GM18526 (cell line): ENCODE measurements around the gene NXPH2.

ENCODE experiments used
- POLR2A ChIP-seq: IDR thresholded peaks from 3 replicates; pipeline ENCODE4 v1.6.1; 2011; ENCODE audit not compliant: insufficient read length; ENCODE audit errors: extremely low read depth

Gene NXPH2

DNA sequence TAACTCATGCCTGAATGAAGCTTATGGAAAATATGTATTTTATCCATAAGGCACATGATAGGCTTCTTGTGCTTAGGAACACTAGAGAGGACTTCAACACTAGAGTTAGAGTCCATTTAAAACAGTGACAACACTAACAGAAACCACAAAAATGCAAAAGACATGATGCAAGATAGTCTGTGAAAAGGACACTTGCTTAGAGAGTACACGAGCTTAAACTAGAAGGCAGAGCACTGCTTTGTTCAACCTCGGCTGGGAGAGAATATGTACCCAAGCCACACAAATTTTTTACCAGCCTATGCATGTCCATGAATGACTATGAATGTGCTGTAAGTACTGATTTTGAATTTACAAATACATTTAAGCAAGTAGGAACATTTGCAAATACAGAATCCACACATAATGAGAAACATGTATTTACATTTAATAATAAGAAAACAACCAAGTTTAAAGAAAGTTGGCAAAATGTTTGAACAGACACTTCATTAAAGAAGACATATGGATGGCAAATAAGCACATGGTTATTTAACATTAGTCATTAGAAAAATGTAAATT, 148.0 kb downstream of the NXPH2 start:
- TF ChIP-seq POLR2A, result no peak

DNA sequence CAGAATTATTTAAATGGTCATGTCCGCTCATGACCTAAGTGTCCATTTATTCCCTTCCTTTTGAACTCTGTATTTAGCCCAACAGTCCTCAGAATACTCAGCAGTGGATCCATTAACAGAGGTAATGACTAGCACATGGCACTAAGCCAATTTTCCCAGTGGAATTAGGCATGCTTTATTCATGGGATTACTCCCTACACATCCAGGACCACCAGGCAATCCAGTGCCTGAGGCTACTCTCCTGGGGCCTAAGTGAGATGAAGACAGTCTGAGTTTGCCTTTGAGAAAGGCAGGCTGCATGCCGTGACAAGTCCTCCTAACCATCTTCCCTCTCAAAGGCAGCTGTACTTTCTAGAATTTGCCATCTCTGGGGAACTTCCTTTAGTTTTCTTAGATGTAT, 150.0 kb downstream of the NXPH2 start:
- TF ChIP-seq POLR2A, result no peak

DNA sequence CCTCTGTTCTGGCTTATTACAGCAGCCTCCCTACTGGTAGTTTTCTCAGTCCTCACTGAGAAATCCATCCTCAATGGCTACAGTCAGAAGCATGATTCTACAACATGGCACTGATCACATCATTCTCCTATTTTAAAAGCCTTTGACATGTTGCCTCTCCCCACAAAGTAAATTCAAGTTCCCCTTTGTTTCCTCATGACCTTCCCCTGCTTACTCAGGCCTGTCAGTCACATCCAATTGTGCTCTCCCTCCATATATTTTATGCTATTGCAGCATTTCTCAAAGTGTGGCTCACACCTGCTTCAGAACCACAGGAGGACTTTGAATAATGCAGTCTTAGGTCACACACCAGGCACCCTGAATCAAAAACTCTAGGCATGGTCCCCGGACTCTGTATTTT, 154.0 kb downstream of the NXPH2 start:
- no peak for TF ChIP-seq POLR2A

DNA sequence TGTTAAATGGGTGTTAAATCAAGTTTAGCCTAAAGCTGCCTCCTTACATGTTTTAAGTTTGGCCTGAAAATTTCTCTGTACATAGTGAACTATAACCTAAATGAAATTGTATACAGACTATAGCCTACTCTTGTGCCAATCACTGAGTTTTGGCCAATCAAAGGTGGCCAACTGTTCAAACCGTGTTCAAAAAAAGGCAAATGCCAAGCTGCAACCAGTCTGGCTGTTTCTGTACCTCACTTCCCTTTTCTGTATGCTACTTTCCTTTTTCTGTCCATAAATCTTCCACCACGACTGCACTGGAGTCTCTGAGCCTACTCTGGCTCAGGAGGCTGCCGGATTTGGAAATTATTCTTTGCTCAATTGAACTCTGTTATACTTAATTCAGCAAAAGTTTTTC, 157.6 kb downstream of the NXPH2 start:
- no peak for TF ChIP-seq POLR2A

DNA sequence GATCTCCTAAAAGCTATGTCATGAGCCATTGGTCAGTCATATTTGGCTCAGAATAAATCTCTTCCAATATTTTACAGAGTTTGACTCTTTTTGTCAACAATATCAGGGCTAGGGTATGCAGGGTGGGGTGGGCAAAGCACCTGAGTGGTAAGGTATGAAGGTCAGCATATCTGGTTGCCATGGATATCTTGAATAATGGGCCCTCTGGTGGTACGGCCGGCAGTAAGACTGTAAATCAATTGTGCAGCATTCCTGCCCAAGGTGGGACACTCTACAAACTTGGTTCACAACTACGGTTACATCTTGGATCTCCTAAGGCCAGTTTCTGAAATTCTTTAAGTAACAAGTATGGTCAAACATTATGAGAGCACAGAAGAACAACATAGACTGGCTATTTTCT, 159.1 kb downstream of the NXPH2 start:
- TF ChIP-seq POLR2A, result no peak

DNA sequence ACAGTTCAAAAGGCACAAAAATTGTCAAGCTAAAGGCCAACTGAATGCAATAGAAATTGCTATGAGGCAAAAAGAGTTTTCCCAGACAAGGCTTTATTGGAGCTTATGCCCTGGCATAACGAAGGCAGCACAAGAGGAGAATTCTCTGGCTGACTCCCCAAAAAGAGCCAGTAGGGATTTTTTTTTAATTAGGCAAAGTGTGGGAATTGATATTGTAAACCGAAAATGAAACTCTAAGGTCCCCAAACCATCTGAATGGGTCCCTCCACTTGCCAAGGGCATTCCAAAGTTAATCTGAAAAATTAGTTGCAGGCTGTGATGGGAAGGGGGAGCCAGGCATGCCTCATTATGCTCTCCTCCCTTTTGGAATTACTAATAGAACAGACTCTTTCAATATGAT, 159.8 kb downstream of the NXPH2 start:
- no peak for TF ChIP-seq POLR2A
